ENCODE results near the gene NUAK1. TPM values are rescaled to one million over a fixed set of nuclear protein-coding genes. Genes with fewer than 3 reads are reported as not detected.

Gene NUAK1
- total RNA-seq, 4 donors from 2014 or later, result 1.1 to 5.1 (median 2.3) TPM

- WGBS, 2 donors, result 63 to 67% methylated on average over 6 of the region's 6 CpGs
- intact Hi-C loops (cut with DNase I), result no loop called here
- TF ChIP-seq CTCF (IDR thresholded peaks at IDR 0.05), result no peak
- no peak for TF ChIP-seq POLR2A (IDR thresholded peaks at IDR 0.05)
Observed at GRCh38 chr12:106181401-106182114, 42.8 kb upstream of the NUAK1 start.

GRCh38 chr12:106179086-106179485 is 40.3 kb upstream of the NUAK1 start:
- intact Hi-C loops (cut with DNase I), result no loop called here
- H3K9me3 ChIP-seq, result no peaks in the 10 kb centered on the region
- no peaks in the 10 kb centered on the region for H3K36me3 ChIP-seq
- WGBS, 2 donors, result 75 to 77% methylated on average over 2 to 3 of the region's 3 CpGs
- no peak overlapping the region for H3K4me3 ChIP-seq
- H3K4me1 ChIP-seq, result peaks cover 0 to 9% (median 0%) of the 10 kb centered on the region in 3 donors
- peak overlapping the region in 3 of 4 donors; percentile 20 to 76 (median 31) for H3K27ac ChIP-seq
- no peaks in the 10 kb centered on the region for H3K27me3 ChIP-seq
- TF ChIP-seq POLR2A (IDR thresholded peaks at IDR 0.05), result no peak
- no peak for DNase-seq

More at GRCh38 chr12:106181401-106182114, 42.8 kb upstream of the NUAK1 start:
- peaks cover 0 to 8% (median 0%) of the 10 kb centered on the region in 4 donors for H3K27me3 ChIP-seq
- no peak overlapping the region for H3K27ac ChIP-seq
- H3K4me3 ChIP-seq, result no peak overlapping the region
- H3K9me3 ChIP-seq, result no peaks in the 10 kb centered on the region
- no peak for DNase-seq
- H3K36me3 ChIP-seq, result no peaks in the 10 kb centered on the region
- peaks cover 0 to 9% (median 0%) of the 10 kb centered on the region in 3 donors for H3K4me1 ChIP-seq

GRCh38 chr12:106178562-106178961 is 39.8 kb upstream of the NUAK1 start:
- TF ChIP-seq POLR2A (IDR thresholded peaks at IDR 0.05) (no peak), CTCF (IDR thresholded peaks at IDR 0.05) (no peak)
- no peaks in the 10 kb centered on the region for H3K36me3 ChIP-seq
- H3K4me1 ChIP-seq, result peaks cover 0 to 9% (median 0%) of the 10 kb centered on the region in 3 donors
- no peak overlapping the region for H3K4me3 ChIP-seq
- no peaks in the 10 kb centered on the region for H3K27me3 ChIP-seq
- WGBS, 2 donors, result 79 to 83% methylated on average over 2 to 6 of the region's 6 CpGs
- no peaks in the 10 kb centered on the region for H3K9me3 ChIP-seq
- peak overlapping the region in 3 of 4 donors; percentile 20 to 76 (median 31) for H3K27ac ChIP-seq
- DNase-seq, result no peak
- intact Hi-C loops (cut with DNase I), result no loop called here

- Histone ChIP-seq H3K36me3 (no peaks in the 10 kb centered on the region), H3K27me3 (no peaks in the 10 kb centered on the region), H3K9me3 (no peaks in the 10 kb centered on the region), H3K4me1 (peaks cover 0 to 9% (median 0%) of the 10 kb centered on the region in 3 donors), H3K27ac (no peak overlapping the region), H3K4me3 (no peak overlapping the region)
- 82 to 86% methylated on average over 3 of the region's 3 CpGs for WGBS, 2 donors
- intact Hi-C loops (cut with DNase I), result no loop called here
- TF ChIP-seq POLR2A (IDR thresholded peaks at IDR 0.05) (no peak), CTCF (IDR thresholded peaks at IDR 0.05) (no peak)
- DNase-seq, result no peak
Observed at GRCh38 chr12:106176560-106176959, 37.8 kb upstream of the NUAK1 start.

GRCh38 chr12:106174876-106175275 is 36.1 kb upstream of the NUAK1 start:
- Histone ChIP-seq H3K4me1 (peaks cover 0 to 7% (median 0%) of the 10 kb centered on the region in 3 donors), H3K4me3 (no peak overlapping the region), H3K27ac (no peak overlapping the region), H3K9me3 (no peaks in the 10 kb centered on the region), H3K27me3 (peaks cover 0 to 7% (median 0%) of the 10 kb centered on the region in 4 donors), H3K36me3 (no peaks in the 10 kb centered on the region)
- no peak for DNase-seq
- TF ChIP-seq CTCF (IDR thresholded peaks at IDR 0.05) (no peak), POLR2A (IDR thresholded peaks at IDR 0.05) (no peak)
- WGBS, 2 donors, result 59 to 77% methylated on average over 5 of the region's 5 CpGs
- intact Hi-C loops (cut with DNase I), result no loop called here

Measured in esophagus squamous epithelium (tissue), 5 donors.